ENCODE data around the gene PCSK4.

The PCSK4 gene

GRCh38 chr19:1447504-1447903 lies 42.6 kb downstream of the PCSK4 start:
- no peak for DNase-seq (ENCODE audit: low read depth, low spot score)
- ChIA-PET POLR2A (no interaction called here), CTCF (no interaction called here)
- H3K4me3 ChIP-seq (ENCODE audit: low read depth, low read length) = no peak overlapping the region
- TF ChIP-seq CTCF (IDR thresholded peaks at IDR 0.05; ENCODE audit: insufficient read depth, low read length, missing control alignments) = no peak

GRCh38 chr19:1446713-1447481 lies 43.3 kb downstream of the PCSK4 start:
- POLR2A ChIA-PET = no interaction called here
- H3K4me3 ChIP-seq (ENCODE audit: low read depth, low read length) = no peak overlapping the region; the same call in 1 of the 2 replicates
- DNase-seq (ENCODE audit: low read depth, low spot score) = no peak
- CTCF ChIA-PET = no interaction called here
- TF ChIP-seq CTCF (IDR thresholded peaks at IDR 0.05; ENCODE audit: insufficient read depth, low read length, missing control alignments) = no peak

GRCh38 chr19:1445932-1446712 lies 44.0 kb downstream of the PCSK4 start:
- CTCF ChIA-PET = interaction anchor here (0.8 to 3.7 kb wide), 7 partner anchors 7 to 38 kb away, joined by 3 to 25 read pairs (median 5); no protein-coding TSS in a partner anchor
- POLR2A ChIA-PET = no interaction called here
- no peak for DNase-seq (ENCODE audit: low read depth, low spot score)
- peak overlapping the region; percentile 52 for H3K4me3 ChIP-seq (ENCODE audit: low read depth, low read length)
- TF ChIP-seq CTCF (IDR thresholded peaks at IDR 0.05; ENCODE audit: insufficient read depth, low read length, missing control alignments) = no peak

- H3K4me3 ChIP-seq (ENCODE audit: low read depth, low read length) = peak overlapping the region; percentile 52
- ChIA-PET CTCF (interaction anchor here (0.8 to 3.7 kb wide), 11 partner anchors 8 to 167 kb away, joined by 3 to 25 read pairs (median 4); no protein-coding TSS in a partner anchor), POLR2A (no interaction called here)
- TF ChIP-seq CTCF (IDR thresholded peaks at IDR 0.05; ENCODE audit: insufficient read depth, low read length, missing control alignments) = peak; percentile 87
- DNase-seq (ENCODE audit: low read depth, low spot score) = no peak
Measured at GRCh38 chr19:1445185-1445931, 44.8 kb downstream of the PCSK4 start.

- ChIA-PET POLR2A (interaction anchor here (1.6 kb wide), 1 partner anchor 11 kb away, joined by 3 read pairs; no protein-coding TSS in a partner anchor), CTCF (interaction anchor here (0.5 to 1.3 kb wide), 3 partner anchors 30 to 384 kb away, joined by 3 read pairs; no protein-coding TSS in a partner anchor)
- TF ChIP-seq CTCF (IDR thresholded peaks at IDR 0.05; ENCODE audit: insufficient read depth, low read length, missing control alignments) = no peak
- H3K4me3 ChIP-seq (ENCODE audit: low read depth, low read length) = no peak overlapping the region
- DNase-seq (ENCODE audit: low read depth, low spot score) = no peak
Measured at GRCh38 chr19:1441677-1442438, 48.3 kb downstream of the PCSK4 start.
